Keratinocyte (primary cell): ENCODE results near the gene DPH6. TPM values are rescaled to one million over a fixed set of nuclear protein-coding genes. Genes with fewer than 3 reads are reported as not detected.

Experiments
- DNase-seq: peaks from one replicate; pipeline ENCODE4 v3.0.0-alpha.2; 2011; ENCODE audit warnings: low read depth, missing footprints, low spot score
- FAIRE-seq: peaks from 2 replicates; lab custom pipeline; 2011; peaks lifted over from hg19 to GRCh38; lab: Jason Lieb, UNC
- H2AFZ ChIP-seq: 2 replicates; pipeline ENCODE4 v1.6.0; 2012; ENCODE audit warnings: low read length, control low read depth, inconsistent platforms; ENCODE audit not compliant: control insufficient read depth
- H3K27ac ChIP-seq: 2 replicates; pipeline ENCODE4 v1.5.1; 2011; ENCODE audit warnings: low read length; ENCODE audit not compliant: control insufficient read depth, insufficient read depth
- H3K27me3 ChIP-seq: 3 replicates; pipeline ENCODE4 v1.6.0; 2011; ENCODE audit warnings: low read length; ENCODE audit not compliant: control insufficient read depth, insufficient read depth; ENCODE audit errors: extremely low read depth
- H3K36me3 ChIP-seq, 2 experiments: 2 replicates in 1 of 2; 3 replicates in 1 of 2; pipeline ENCODE4 v1.5.1; 2011; ENCODE audit warnings: low read length in 2 of 2, mild to moderate bottlenecking in 1 of 2; ENCODE audit not compliant: control insufficient read depth in 2 of 2, insufficient read depth in 2 of 2; ENCODE audit errors: extremely low read depth in 1 of 2
- H3K4me1 ChIP-seq: 3 replicates; pipeline ENCODE4 v1.5.1; 2011; ENCODE audit warnings: low read length; ENCODE audit not compliant: control insufficient read depth, insufficient read depth; ENCODE audit errors: extremely low read depth
- H3K4me2 ChIP-seq: 3 replicates; pipeline ENCODE4 v1.6.0; 2011; ENCODE audit warnings: low read depth, low read length; ENCODE audit not compliant: control insufficient read depth, insufficient read depth; ENCODE audit errors: extremely low read depth
- H3K4me3 ChIP-seq, 3 experiments: fragments of 200-600 bp in 1 of 3; sonication (generic) in 1 of 3; 2 replicates in 2 of 3; 3 replicates in 1 of 3; pipeline ENCODE4 v1.5.1; 2011 to 2016; ENCODE audit warnings: low read length in 3 of 3, mild to moderate bottlenecking in 3 of 3, control low read depth in 2 of 3, inconsistent platforms in 1 of 3, low read depth in 1 of 3, mixed read lengths in 1 of 3, mixed run types in 1 of 3, moderate library complexity in 1 of 3; ENCODE audit not compliant: control insufficient read depth in 2 of 3, insufficient read depth in 2 of 3; ENCODE audit errors: extremely low read depth in 1 of 3
- H3K79me2 ChIP-seq: 2 replicates; pipeline ENCODE4 v1.6.0; 2012; ENCODE audit warnings: low read length; ENCODE audit not compliant: control insufficient read depth, insufficient read depth
- H3K9ac ChIP-seq: 3 replicates; pipeline ENCODE4 v1.6.0; 2011; ENCODE audit warnings: low read length; ENCODE audit not compliant: control insufficient read depth, insufficient read depth; ENCODE audit errors: extremely low read depth
- H3K9me1 ChIP-seq: 3 replicates; pipeline ENCODE4 v1.6.0; 2011; ENCODE audit warnings: low read length; ENCODE audit not compliant: control insufficient read depth, insufficient read depth; ENCODE audit errors: extremely low read depth
- H3K9me3 ChIP-seq: 2 replicates; pipeline ENCODE4 v1.5.1; 2012; ENCODE audit warnings: low read depth, low read length; ENCODE audit not compliant: control insufficient read depth
- H4K20me1 ChIP-seq: 3 replicates; pipeline ENCODE4 v1.6.0; 2011; ENCODE audit warnings: low read length; ENCODE audit not compliant: control insufficient read depth, insufficient read depth; ENCODE audit errors: extremely low read depth
- CTCF ChIP-seq, 3 experiments: IDR thresholded peaks in 1 of 3; conservative IDR thresholded peaks in 1 of 3; optimal IDR thresholded peaks in 1 of 3; 2 replicates in 2 of 3; 3 replicates in 1 of 3; pipeline versions ENCODE3 to v1.5.1; 2011; ENCODE audit warnings: low read length in 3 of 3, mild to moderate bottlenecking in 3 of 3, moderate library complexity in 2 of 3, control low read depth in 1 of 3, inconsistent platforms in 1 of 3; ENCODE audit not compliant: insufficient read depth in 2 of 3; ENCODE audit errors: extremely low read depth in 1 of 3
- EZH2 ChIP-seq: IDR thresholded peaks from one replicate; pipeline ENCODE4 v1.6.1; 2012; ENCODE audit warnings: inconsistent platforms, mild to moderate bottlenecking, low read length, moderate library complexity
- dilution Hi-C: fragments of 300-500 bp; cut with MboI; formaldehyde crosslinking; loops from one replicate; pipeline ENCODE4 v1.7.0; 2020; ENCODE audit warnings: low sequenced_read_pairs; ENCODE audit not compliant: extremely low pct_ligation_motif_present
- polyA plus RNA-seq, 5 experiments: library from polyadenylated mRNA; depleted of rRNA in 3 of 5; stranded (reverse) in 3 of 5; stranded (forward) in 1 of 5; unstranded in 1 of 5; fragments of >200 nt; gene quantifications; 1 replicate in 1 of 5; 2 replicates in 3 of 5; 3 replicates in 1 of 5; pipeline versions ENCODE4 v1.2.1 to v1.2.3, GENCODE V29; 2011 to 2012; ENCODE audit warnings: missing spikeins in 2 of 5, low read depth in 1 of 5, low replicate concordance in 1 of 5

Gene DPH6
- polyA plus RNA-seq, 1 donor (not counting 4 experiments of a cell fraction or from before 2014, with no cell fraction given) = 13.6 TPM

- H3K4me1 ChIP-seq = peaks cover 6% of the 10 kb centered on the region
- DNase-seq (no peak), FAIRE-seq (no peak)
- no peaks in the 10 kb centered on the region for H3K36me3 ChIP-seq
- no peak overlapping the region for H3K27ac ChIP-seq
- H3K4me2 ChIP-seq = no peak overlapping the region
- no peaks in the 10 kb centered on the region for H4K20me1 ChIP-seq
- dilution Hi-C loops = no loop called here
- no peak overlapping the region for H3K9ac ChIP-seq
- H3K79me2 ChIP-seq = no peaks in the 10 kb centered on the region
- no peak overlapping the region for H3K4me3 ChIP-seq
- H3K9me3 ChIP-seq = peaks cover 2% of the 10 kb centered on the region
- TF ChIP-seq CTCF (optimal IDR thresholded peaks at IDR 0.05 in 1 of 3, IDR thresholded peaks at IDR 0.05 in 1 of 3, conservative IDR thresholded peaks at IDR 0.05 in 1 of 3; ENCODE audit: extremely low read depth in 1 of 3, insufficient read depth in 2 of 3, low read length in 3 of 3) (no peak), EZH2 (no peak)
- no peaks in the 10 kb centered on the region for H3K27me3 ChIP-seq
- H3K9me1 ChIP-seq = no peaks in the 10 kb centered on the region
- no peak overlapping the region for H2AFZ ChIP-seq
Observed at GRCh38 chr15:35490511-35490910, 55.5 kb downstream of the DPH6 start.

- FAIRE-seq (no peak), DNase-seq (no peak)
- Histone ChIP-seq H3K79me2 (no peaks in the 10 kb centered on the region), H3K4me3 (no peak overlapping the region), H3K4me2 (no peak overlapping the region), H3K27ac (no peak overlapping the region), H2AFZ (no peak overlapping the region), H3K27me3 (no peaks in the 10 kb centered on the region), H4K20me1 (no peaks in the 10 kb centered on the region), H3K4me1 (peaks cover 7% of the 10 kb centered on the region), H3K9ac (no peak overlapping the region), H3K9me1 (no peaks in the 10 kb centered on the region), H3K36me3 (no peaks in the 10 kb centered on the region), H3K9me3 (peaks cover 2% of the 10 kb centered on the region)
- dilution Hi-C loops = no loop called here
- no peak for TF ChIP-seq CTCF (optimal IDR thresholded peaks at IDR 0.05 in 1 of 3, IDR thresholded peaks at IDR 0.05 in 1 of 3, conservative IDR thresholded peaks at IDR 0.05 in 1 of 3; ENCODE audit: extremely low read depth in 1 of 3, insufficient read depth in 2 of 3, low read length in 3 of 3)
- TF ChIP-seq EZH2 = no peak
Observed at GRCh38 chr15:35487417-35487816, 58.5 kb downstream of the DPH6 start.
